Raji (cell line): ENCODE results near the gene THRSP.

Experiments used
- POLR2A ChIP-seq: IDR thresholded peaks from 2 replicates; pipeline ENCODE4 v1.6.1; 2011; ENCODE audit warnings: low read depth, low read length, control low read depth; ENCODE audit not compliant: insufficient read depth

Gene THRSP

GRCh38 chr11:78037056-78037455 is 26.6 kb upstream of the THRSP start:
- no peak for TF ChIP-seq POLR2A

GRCh38 chr11:78037825-78038620 is 25.6 kb upstream of the THRSP start:
- TF ChIP-seq POLR2A = no peak

GRCh38 chr11:78038697-78039313 is 24.9 kb upstream of the THRSP start:
- TF ChIP-seq POLR2A = no peak

- TF ChIP-seq POLR2A = no peak
These were observed 24.2 kb upstream of the THRSP start for GRCh38 chr11:78039391-78039918.

GRCh38 chr11:78039919-78040671 is 23.6 kb upstream of the THRSP start:
- TF ChIP-seq POLR2A = no peak

GRCh38 chr11:78040691-78041379 is 22.8 kb upstream of the THRSP start:
- TF ChIP-seq POLR2A = no peak

GRCh38 chr11:78041843-78042440 is 21.7 kb upstream of the THRSP start:
- no peak for TF ChIP-seq POLR2A

GRCh38 chr11:78044706-78045105 is 19.0 kb upstream of the THRSP start:
- TF ChIP-seq POLR2A = no peak

GRCh38 chr11:78045851-78046485 is 17.7 kb upstream of the THRSP start:
- TF ChIP-seq POLR2A = no peak

- TF ChIP-seq POLR2A = no peak
These were observed 17.2 kb upstream of the THRSP start for GRCh38 chr11:78046486-78046854.

GRCh38 chr11:78048561-78048960 is 15.1 kb upstream of the THRSP start:
- TF ChIP-seq POLR2A = no peak

- no peak for TF ChIP-seq POLR2A
These were observed 14.3 kb upstream of the THRSP start for GRCh38 chr11:78049348-78049747.

- TF ChIP-seq POLR2A = no peak
These were observed 12.5 kb upstream of the THRSP start for GRCh38 chr11:78050964-78051831.
